PC-3 (cell line): ENCODE results near the gene RAI1. TPM values are rescaled to one million over a fixed set of nuclear protein-coding genes. Genes with fewer than 3 reads are reported as not detected.

Source experiments
- ATAC-seq: fragments of 200-7000 bp; cut with Tn5 transposase; 2 replicates; pipeline ENCODE4 v1.9.1; 2020; ENCODE audit warnings: mild to moderate bottlenecking, moderate library complexity
- BruUV-seq: library from RNA; stranded (reverse); fragments of 400-500 nt; replicated peaks from 2 replicates; lab custom pipeline; 2021; lab: Mats Ljungman, UMichigan
- CTCF ChIA-PET: fragments of 300-600 bp; sonication (Branson Sonifier 250); formaldehyde crosslinking; loops from one replicate; lab custom pipeline; 2022; ENCODE audit warnings: antibody characterized with exemption; lab: Charles Lee
- POLR2A ChIA-PET: fragments of 300-600 bp; sonication (Branson Sonifier 250); formaldehyde crosslinking; loops from one replicate; lab custom pipeline; 2022; ENCODE audit warnings: antibody characterized with exemption; ENCODE audit not compliant: unreplicated experiment; lab: Charles Lee
- DNase-seq: peaks from one replicate; pipeline ENCODE4 v3.0.0-alpha.2; 2015
- H2AFZ ChIP-seq: fragments of 300-600 bp; sonication (generic); 2 replicates; pipeline ENCODE4 v1.6.0; 2016; ENCODE audit warnings: antibody characterized with exemption, low read length
- H3F3A ChIP-seq: fragments of 300-600 bp; sonication (generic); one replicate; pipeline ENCODE4 v1.6.0; 2017; ENCODE audit warnings: antibody characterized with exemption, low read length, control low read depth, mild to moderate bottlenecking; ENCODE audit not compliant: unreplicated experiment
- H3K27ac ChIP-seq: fragments of 300-600 bp; sonication (generic); 2 replicates; pipeline ENCODE4 v1.5.1; 2016; ENCODE audit warnings: mild to moderate bottlenecking, low read length
- H3K27me3 ChIP-seq: fragments of 300-600 bp; sonication (generic); 2 replicates; pipeline ENCODE4 v1.6.1; 2016; ENCODE audit warnings: low read length, mixed read lengths
- H3K36me3 ChIP-seq: fragments of 300-600 bp; sonication (generic); 2 replicates; pipeline ENCODE4 v1.6.1; 2016; ENCODE audit warnings: low read depth, mixed run types, low read length, mixed read lengths
- H3K4me1 ChIP-seq: fragments of 300-600 bp; sonication (generic); 2 replicates; pipeline ENCODE4 v1.5.1; 2016; ENCODE audit warnings: low read length; ENCODE audit not compliant: insufficient read depth
- H3K4me2 ChIP-seq: fragments of 300-600 bp; sonication (generic); 2 replicates; pipeline ENCODE4 v1.6.0; 2016; ENCODE audit warnings: low read length
- H3K4me3 ChIP-seq: fragments of 300-600 bp; sonication (generic); 2 replicates; pipeline ENCODE4 v1.5.1; 2016; ENCODE audit warnings: mild to moderate bottlenecking, low read length, mixed read lengths
- H3K79me2 ChIP-seq: fragments of 300-600 bp; sonication (generic); 2 replicates; pipeline ENCODE4 v1.6.1; 2017; ENCODE audit warnings: low read length, mixed read lengths
- H3K9ac ChIP-seq: fragments of 300-600 bp; sonication (generic); 2 replicates; pipeline ENCODE4 v1.6.0; 2016; ENCODE audit warnings: mild to moderate bottlenecking, low read length
- H3K9me2 ChIP-seq: fragments of 300-600 bp; sonication (generic); replicated peaks from 2 replicates; pipeline ENCODE4 v1.6.1; 2016; ENCODE audit warnings: mixed run types, low read length, mixed read lengths
- H3K9me3 ChIP-seq: fragments of 300-600 bp; sonication (generic); 2 replicates; pipeline ENCODE4 v1.6.1; 2016; ENCODE audit warnings: low read length, mixed read lengths
- H4K20me1 ChIP-seq: fragments of 300-600 bp; sonication (generic); 2 replicates; pipeline ENCODE4 v1.6.1; 2016; ENCODE audit warnings: low read length, mixed read lengths
- CTCF ChIP-seq: fragments of 300-600 bp; sonication (generic); conservative IDR thresholded peaks from 2 replicates; pipeline ENCODE4 v1.5.1; 2017; ENCODE audit warnings: antibody characterized with exemption, low read depth, mild to moderate bottlenecking, low read length
- EZH2 ChIP-seq: fragments of 300-600 bp; sonication (generic); IDR thresholded peaks from one replicate; pipeline ENCODE4 v1.6.1; 2017; ENCODE audit warnings: antibody characterized with exemption, mild to moderate bottlenecking, low read length; ENCODE audit not compliant: unreplicated experiment
- EZH2phosphoT487 ChIP-seq: fragments of 300-600 bp; sonication (generic); IDR thresholded peaks from 2 replicates; pipeline ENCODE4 v1.6.1; 2018; ENCODE audit warnings: mild to moderate bottlenecking, antibody characterized with exemption, low read length, borderline replicate concordance
- intact Hi-C: fragments of 100-400 bp; cut with micrococcal nuclease; formaldehyde crosslinking; loops from 2 replicates; pipeline ENCODE4 v1.9.0; 2023
- total RNA-seq: library from RNA; depleted of rRNA; stranded (reverse); fragments of >200 nt; gene quantifications from 2 replicates; pipeline ENCODE4 v1.2.3, GENCODE V29; 2014

RAI1 gene
- total RNA-seq, 1 experiment from 2014 or later, result 33.0 TPM

- Histone ChIP-seq H4K20me1 (peaks cover 6% of the 10 kb centered on the region; the same call in 1 of the 2 replicates), H3K36me3 (0 out of 2 replicates have a peak, but pooled peaks cover 5% of the 10 kb centered on the region), H2AFZ (no peak overlapping the region), H3K27ac (0 out of 2 replicates have a peak overlapping the region, but pooled peaks have one; percentile 2), H3K9ac (no peak overlapping the region), H3K4me2 (no peak overlapping the region), H3K9me3 (no peaks in the 10 kb centered on the region), H3F3A (no peaks in the 10 kb centered on the region), H3K4me3 (no peak overlapping the region), H3K4me1 (peaks cover 28% of the 10 kb centered on the region), H3K9me2 (no peaks in the 10 kb centered on the region), H3K79me2 (peaks cover 64% of the 10 kb centered on the region), H3K27me3 (no peaks in the 10 kb centered on the region)
- TF ChIP-seq EZH2phosphoT487, result no peak
- no peak for TF ChIP-seq CTCF
- no peak for TF ChIP-seq EZH2
- intact Hi-C loops, result no loop called here
- ChIA-PET POLR2A (no interaction called here), CTCF (no interaction called here)
- no peak for DNase-seq
- no TSS peak for BruUV-seq
- ATAC-seq, result no peak
Observed at GRCh38 chr17:17725752-17726457, 44.6 kb downstream of the RAI1 start.

- no peaks in the 10 kb centered on the region for H3K9me3 ChIP-seq
- no peaks in the 10 kb centered on the region for H3F3A ChIP-seq
- TF ChIP-seq EZH2 (no peak), EZH2phosphoT487 (no peak), CTCF (no peak)
- H3K27me3 ChIP-seq, result no peaks in the 10 kb centered on the region
- no peaks in the 10 kb centered on the region for H3K9me2 ChIP-seq
- DNase-seq, result no peak
- 0 out of 2 replicates have a peak overlapping the region, but pooled peaks have one; percentile 2 for H3K27ac ChIP-seq
- intact Hi-C loops, result no loop called here
- H3K36me3 ChIP-seq, result 0 out of 2 replicates have a peak, but pooled peaks cover 5% of the 10 kb centered on the region
- no peak overlapping the region for H3K9ac ChIP-seq
- no peak overlapping the region for H3K4me2 ChIP-seq
- ATAC-seq, result no peak
- BruUV-seq, result no TSS peak
- peaks cover 6% of the 10 kb centered on the region; the same call in 1 of the 2 replicates for H4K20me1 ChIP-seq
- CTCF ChIA-PET, result no interaction called here
- POLR2A ChIA-PET, result no interaction called here
- H3K4me3 ChIP-seq, result no peak overlapping the region
- peaks cover 64% of the 10 kb centered on the region for H3K79me2 ChIP-seq
- H3K4me1 ChIP-seq, result peaks cover 23% of the 10 kb centered on the region
- H2AFZ ChIP-seq, result no peak overlapping the region
Observed at GRCh38 chr17:17726458-17727060, 45.3 kb downstream of the RAI1 start.
